SK-N-SH (cell line): ENCODE data around the gene SCYGR3. TPM values are rescaled to one million over a fixed set of nuclear protein-coding genes. Genes with fewer than 3 reads are reported as not detected.
A peak's percentile ranks its signal among the peaks of the same experiment; 100 is the strongest.

Experiments used
- CTCF ChIA-PET: fragments of 300-600, 350-600 bp; formaldehyde crosslinking; extraction: SDS; loops from one replicate; lab custom pipeline; 2021; lab: Yijun Ruan, JAX
- POLR2A ChIA-PET: fragments of 350-600 bp; sonication (Branson Sonifier 250); formaldehyde crosslinking; extraction: SDS; loops from one replicate; lab custom pipeline; 2020; ENCODE audit warnings: antibody characterized with exemption, inconsistent platforms; lab: Yijun Ruan, JAX
- DNase-seq: peaks from one replicate; pipeline ENCODE4 v3.0.0; 2012
- H2AFZ ChIP-seq: fragments of 200-600 bp; sonication (generic); 2 replicates; pipeline ENCODE4 v1.8.1; 2016; ENCODE audit warnings: antibody characterized with exemption, mild to moderate bottlenecking, low read depth
- H3F3A ChIP-seq: fragments of 200-600 bp; sonication (generic); replicated peaks from 2 replicates; pipeline ENCODE3; 2016; ENCODE audit warnings: antibody characterized with exemption, mild to moderate bottlenecking; ENCODE audit not compliant: insufficient read depth
- H3K27ac ChIP-seq, 2 experiments: fragments of 200-500 bp in 1 of 2; fragments of 200-600 bp in 1 of 2; sonication (Bioruptor generic) in 1 of 2; sonication (generic), shearing (Covaris generic) in 1 of 2; 2 replicates each; pipeline versions ENCODE4 v1.5.1 to v1.6.1; 2014 to 2016; ENCODE audit warnings: low read depth in 2 of 2, inconsistent platforms in 1 of 2, low read length in 1 of 2, mild to moderate bottlenecking in 1 of 2, mixed read lengths in 1 of 2
- H3K27me3 ChIP-seq: fragments of 200-600 bp; sonication (generic), shearing (Covaris generic); 2 replicates; pipeline ENCODE4 v1.6.1; 2016; ENCODE audit warnings: mixed run types; ENCODE audit not compliant: insufficient read depth
- H3K36me3 ChIP-seq, 2 experiments: fragments of 200-500 bp in 1 of 2; fragments of 200-600 bp in 1 of 2; sonication (Bioruptor generic) in 1 of 2; sonication (generic) in 1 of 2; replicated peaks in 1 of 2; 2 replicates each; pipeline versions ENCODE3 to v1.5.1; 2014 to 2016; ENCODE audit warnings: low read length in 1 of 2, mild to moderate bottlenecking in 1 of 2; ENCODE audit not compliant: insufficient read depth in 2 of 2, control insufficient read depth in 1 of 2
- H3K4me1 ChIP-seq, 2 experiments: fragments of 200-500 bp in 1 of 2; fragments of 200-600 bp in 1 of 2; sonication (Bioruptor generic) in 1 of 2; sonication (generic), shearing (Covaris generic) in 1 of 2; 2 replicates each; pipeline versions ENCODE4 v1.5.1 to v1.6.1; 2014 to 2016; ENCODE audit warnings: low read depth in 1 of 2, low read length in 1 of 2, mixed run types in 1 of 2; ENCODE audit not compliant: insufficient read depth in 2 of 2, control insufficient read depth in 1 of 2
- H3K4me2 ChIP-seq: fragments of 200-600 bp; sonication (generic), shearing (Covaris generic); 2 replicates; pipeline ENCODE4 v1.6.1; 2017; ENCODE audit warnings: mixed run types
- H3K4me3 ChIP-seq, 2 experiments: fragments of 200-500 bp in 1 of 2; fragments of 200-600 bp in 1 of 2; sonication (Bioruptor generic) in 1 of 2; sonication (generic), shearing (Covaris generic) in 1 of 2; 2 replicates each; pipeline versions ENCODE4 v1.5.1 to v1.8.1; 2014 to 2016; ENCODE audit warnings: low read depth in 2 of 2, inconsistent platforms in 1 of 2, low read length in 1 of 2, mild to moderate bottlenecking in 1 of 2, mixed read lengths in 1 of 2, moderate library complexity in 1 of 2
- H3K79me2 ChIP-seq: fragments of 200-600 bp; sonication (generic); 2 replicates; pipeline ENCODE4 v1.8.1; 2017; ENCODE audit warnings: mild to moderate bottlenecking; ENCODE audit not compliant: insufficient read depth
- H3K9ac ChIP-seq: fragments of 200-600 bp; sonication (generic); 2 replicates; pipeline ENCODE4 v1.6.1; 2017; ENCODE audit warnings: mixed run types
- H3K9me2 ChIP-seq: fragments of 200-600 bp; sonication (generic); 2 replicates; pipeline ENCODE4 v1.6.1; 2017; ENCODE audit warnings: mixed run types
- H3K9me3 ChIP-seq: fragments of 200-600 bp; sonication (generic); 2 replicates; pipeline ENCODE4 v1.6.1; 2017; ENCODE audit warnings: mixed run types, mild to moderate bottlenecking, moderate library complexity
- H4K20me1 ChIP-seq: fragments of 200-600 bp; sonication (generic); 2 replicates; pipeline ENCODE4 v1.6.1; 2017; ENCODE audit warnings: mild to moderate bottlenecking, mixed run types; ENCODE audit not compliant: insufficient read depth
- CHD2 ChIP-seq: fragments of 150-350 bp; IDR thresholded peaks from 2 replicates; pipeline ENCODE4 v1.6.1; 2018; ENCODE audit warnings: low read length; ENCODE audit not compliant: partially characterized antibody
- ELF1 ChIP-seq: IDR thresholded peaks from 2 replicates; pipeline ENCODE4 v1.4.0; 2012
- EP300 ChIP-seq, 2 experiments: IDR thresholded peaks; 2 replicates each; pipeline versions ENCODE4 v1.4.0 to v1.6.1; 2012; ENCODE audit warnings: borderline replicate concordance in 1 of 2, low read depth in 1 of 2, low read length in 1 of 2
- FOXJ3 ChIP-seq: sonication (generic); formaldehyde crosslinking; IDR thresholded peaks from 2 replicates; pipeline ENCODE4 v1.5.1; 2020; ENCODE audit warnings: mild to moderate bottlenecking, missing genetic modification reagents
- GATA2 ChIP-seq: sonication (generic); formaldehyde crosslinking; IDR thresholded peaks from 2 replicates; pipeline ENCODE4 v1.5.0; 2020; ENCODE audit warnings: mild to moderate bottlenecking, missing genetic modification reagents
- IRF3 ChIP-seq: fragments of 150-350 bp; IDR thresholded peaks from 2 replicates; pipeline ENCODE4 v1.6.1; 2016; ENCODE audit warnings: mild to moderate bottlenecking, low read depth, low read length
- JUND ChIP-seq: IDR thresholded peaks from 2 replicates; pipeline ENCODE4 v1.4.0; 2012
- MAX ChIP-seq: IDR thresholded peaks from 2 replicates; pipeline ENCODE4 v1.4.0; 2012; ENCODE audit warnings: low read depth
- MEF2A ChIP-seq: IDR thresholded peaks from 2 replicates; pipeline ENCODE4 v1.4.0; 2012; ENCODE audit warnings: low read depth, borderline replicate concordance
- NRF1 ChIP-seq: IDR thresholded peaks from 2 replicates; pipeline ENCODE4 v1.6.1; 2012; ENCODE audit warnings: low read depth, mild to moderate bottlenecking, low read length
- POLR2AphosphoS5 ChIP-seq: IDR thresholded peaks from 2 replicates; pipeline ENCODE4 v1.6.1; 2012; ENCODE audit warnings: low read depth, low read length
- RAD21 ChIP-seq: IDR thresholded peaks from 2 replicates; pipeline ENCODE4 v1.6.1; 2012; ENCODE audit warnings: mild to moderate bottlenecking, low read length
- RCOR1 ChIP-seq: fragments of 150-350 bp; IDR thresholded peaks from 2 replicates; pipeline ENCODE4 v1.6.1; 2017; ENCODE audit warnings: antibody characterized with exemption, low read length
- REST ChIP-seq: IDR thresholded peaks from 2 replicates; pipeline ENCODE4 v1.6.1; 2012; ENCODE audit warnings: mild to moderate bottlenecking, low read depth, low read length, moderate library complexity
- RXRA ChIP-seq: IDR thresholded peaks from 2 replicates; pipeline ENCODE4 v1.4.0; 2012; ENCODE audit warnings: low read depth, mild to moderate bottlenecking, borderline replicate concordance
- SIN3A ChIP-seq: IDR thresholded peaks from 2 replicates; pipeline ENCODE4 v1.6.1; 2012; ENCODE audit warnings: low read depth, mild to moderate bottlenecking, low read length, moderate library complexity, borderline replicate concordance
- TCF12 ChIP-seq: IDR thresholded peaks from 2 replicates; pipeline ENCODE4 v1.4.0; 2012
- USF1 ChIP-seq: IDR thresholded peaks from 2 replicates; pipeline ENCODE4 v1.4.0; 2012; ENCODE audit warnings: low read depth, borderline replicate concordance
- ZBTB33 ChIP-seq: IDR thresholded peaks from 2 replicates; pipeline ENCODE4 v1.4.0; 2012; ENCODE audit warnings: low read depth, borderline replicate concordance
- WGBS: methylation state at CpG from one replicate; pipeline ENCODE4 v1.1.6; 2017; ENCODE audit warnings: low lambda C conversion rate; 5-methylcytosine and 5-hydroxymethylcytosine counted together
- polyA plus RNA-seq, 3 experiments: library from polyadenylated mRNA; depleted of rRNA; stranded (reverse); fragments of >200 nt; gene quantifications; 2 replicates each; pipeline ENCODE4 v1.2.3, GENCODE V29; 2012

The SCYGR3 gene
- polyA plus RNA-seq, 1 of the 3 experiments (the other 2 are of a cell fraction), result not detected

- Histone ChIP-seq H3K9me3 (no peaks in the 10 kb centered on the region), H3K4me2 (no peak overlapping the region), H3K27ac (no peak overlapping the region), H3K4me1 (no peaks in the 10 kb centered on the region), H3K36me3 (peaks cover 11 to 17% of the 10 kb centered on the region in 2 experiments), H3K9ac (no peak overlapping the region), H3K27me3 (no peaks in the 10 kb centered on the region), H2AFZ (no peak overlapping the region), H3K79me2 (no peaks in the 10 kb centered on the region), H3F3A (peaks cover 8% of the 10 kb centered on the region), H3K9me2 (no peaks in the 10 kb centered on the region), H3K4me3 (no peak overlapping the region), H4K20me1 (no peaks in the 10 kb centered on the region)
- WGBS, result 68% methylated on average over 3 of the region's 3 CpGs
- no peak for DNase-seq
- no peak for TF ChIP-seq NRF1
- no peak for TF ChIP-seq FOXJ3
- TF ChIP-seq USF1, result no peak
- no peak for TF ChIP-seq IRF3
- TF ChIP-seq EP300 (IDR thresholded peaks at IDR 0.05; ENCODE audit: borderline replicate concordance in 1 of 2, low read depth in 1 of 2, low read length in 1 of 2), result no peak
- TF ChIP-seq CHD2, result no peak
- TF ChIP-seq POLR2AphosphoS5, result 0 out of 2 replicates have a peak, but pooled peaks have one; percentile 1
- ChIA-PET POLR2A (no interaction called here), CTCF (interaction anchor here (0.9 to 4.5 kb wide), 4 partner anchors 11 to 160 kb away, joined by 3 to 16 read pairs (median 6); no protein-coding TSS in a partner anchor)
Measured at GRCh38 chr2:227566012-227566411, 48.6 kb downstream of the SCYGR3 start.

DNA sequence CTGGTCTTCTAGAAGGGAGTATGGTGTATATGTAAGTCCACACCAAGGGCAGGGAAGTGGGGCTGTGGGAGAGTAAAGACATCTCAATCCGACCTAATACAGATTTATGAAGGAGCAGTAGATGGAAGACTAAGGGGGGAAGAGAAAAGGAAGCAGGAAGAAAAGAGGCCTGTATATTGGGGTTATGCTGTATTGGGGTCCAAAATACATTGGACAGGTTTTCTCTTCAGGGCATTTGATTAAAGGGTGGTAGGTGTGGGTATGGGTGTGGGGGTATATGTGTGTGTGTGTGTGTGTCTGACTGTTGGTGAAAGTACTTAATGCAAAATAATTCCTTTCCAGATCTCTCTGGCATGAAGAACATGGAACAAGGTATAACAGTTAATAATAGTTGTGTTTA lies 49.6 kb downstream of the SCYGR3 start:
- Histone ChIP-seq H3F3A (peaks cover 8% of the 10 kb centered on the region), H3K36me3 (peaks cover 19 to 24% of the 10 kb centered on the region in 2 experiments), H3K4me3 (no peak overlapping the region), H3K27me3 (no peaks in the 10 kb centered on the region), H3K27ac (no peak overlapping the region), H4K20me1 (no peaks in the 10 kb centered on the region), H3K79me2 (no peaks in the 10 kb centered on the region), H3K4me2 (no peak overlapping the region), H3K9ac (no peak overlapping the region), H2AFZ (no peak overlapping the region), H3K9me2 (no peaks in the 10 kb centered on the region), H3K9me3 (no peaks in the 10 kb centered on the region), H3K4me1 (no peaks in the 10 kb centered on the region)
- no peak for DNase-seq
- ChIA-PET CTCF (interaction anchor here (1.5 to 4.5 kb wide), 2 partner anchors 11 to 15 kb away, joined by 3 to 16 read pairs; no protein-coding TSS in a partner anchor), POLR2A (no interaction called here)
- 91% methylated on average over 1 of the region's 1 CpG for WGBS
- TF ChIP-seq SIN3A (no peak), RAD21 (no peak), MAX (no peak), RXRA (no peak), IRF3 (no peak), EP300 (IDR thresholded peaks at IDR 0.05; ENCODE audit: borderline replicate concordance in 1 of 2, low read depth in 1 of 2, low read length in 1 of 2) (no peak), REST (no peak), JUND (no peak), TCF12 (no peak), ZBTB33 (no peak), MEF2A (no peak), RCOR1 (no peak), ELF1 (no peak), GATA2 (CRISPR knock-in tag) (no peak)
